Endothelial cell of umbilical vein (primary cell): Measurements from ENCODE around the gene TBC1D23. TPM values are rescaled to one million over a fixed set of nuclear protein-coding genes. Genes with fewer than 3 reads are reported as not detected.

Source experiments
- BruUV-seq: library from RNA; stranded (reverse); fragments of 400-500 nt; replicated peaks from 2 replicates; lab custom pipeline; 2021; lab: Mats Ljungman, UMichigan
- CTCF ChIA-PET: fragments of 300-600, 350-600 bp; sonication (Branson Sonifier 250); formaldehyde crosslinking; loops from one replicate; lab custom pipeline; 2021; ENCODE audit warnings: antibody characterized with exemption, inconsistent platforms; lab: Charles Lee
- POLR2A ChIA-PET: fragments of 300-600, 350-600 bp; sonication (Branson Sonifier 250); formaldehyde crosslinking; loops from one replicate; lab custom pipeline; 2021; ENCODE audit warnings: antibody characterized with exemption, inconsistent platforms; lab: Charles Lee
- DNase-seq: peaks from one replicate; pipeline ENCODE4 v3.0.0-alpha.2; 2011; ENCODE audit warnings: low read depth, low spot score
- FAIRE-seq: peaks from 2 replicates; lab custom pipeline; 2011; peaks lifted over from hg19 to GRCh38; lab: Jason Lieb, UNC
- H2AFZ ChIP-seq: 2 replicates; pipeline ENCODE4 v1.6.0; 2012; ENCODE audit warnings: low read depth, low read length, control low read depth, inconsistent platforms
- H3K27ac ChIP-seq: 2 replicates; pipeline ENCODE4 v1.5.1; 2011; ENCODE audit warnings: low read depth, mild to moderate bottlenecking, control low read depth, low read length, moderate library complexity; ENCODE audit not compliant: insufficient read depth
- H3K27me3 ChIP-seq, 2 experiments: 2 replicates each; pipeline versions ENCODE4 v1.6.0 to v1.6.1; 2011; ENCODE audit warnings: low read length in 2 of 2, mixed read lengths in 1 of 2; ENCODE audit not compliant: control insufficient read depth in 2 of 2, insufficient read depth in 2 of 2
- H3K36me3 ChIP-seq, 2 experiments: 2 replicates in 1 of 2; 3 replicates in 1 of 2; pipeline ENCODE4 v1.5.1; 2011; ENCODE audit warnings: low read length in 2 of 2, mild to moderate bottlenecking in 1 of 2, moderate library complexity in 1 of 2; ENCODE audit not compliant: control insufficient read depth in 2 of 2, insufficient read depth in 2 of 2; ENCODE audit errors: extremely low read depth in 1 of 2
- H3K4me1 ChIP-seq: 3 replicates; pipeline ENCODE4 v1.5.1; 2011; ENCODE audit warnings: mild to moderate bottlenecking, low read length; ENCODE audit not compliant: control insufficient read depth, insufficient read depth; ENCODE audit errors: extremely low read depth
- H3K4me2 ChIP-seq: 2 replicates; pipeline ENCODE4 v1.6.1; 2011; ENCODE audit warnings: low read length, control low read depth, mixed read lengths; ENCODE audit not compliant: insufficient read depth
- H3K4me3 ChIP-seq, 3 experiments: fragments of 200-600 bp in 1 of 3; sonication (generic), shearing (Covaris generic) in 1 of 3; replicated peaks in 1 of 3; 2 replicates each; pipeline ENCODE4 v1.5.1; 2011 to 2016; ENCODE audit warnings: control low read depth in 3 of 3, low read length in 3 of 3, mild to moderate bottlenecking in 2 of 3, inconsistent platforms in 1 of 3, low read depth in 1 of 3, moderate library complexity in 1 of 3; ENCODE audit not compliant: insufficient read depth in 1 of 3
- H3K79me2 ChIP-seq: 2 replicates; pipeline ENCODE4 v1.6.0; 2012; ENCODE audit warnings: low read length, inconsistent platforms; ENCODE audit not compliant: control insufficient read depth, insufficient read depth
- H3K9ac ChIP-seq: replicated peaks from 2 replicates; pipeline ENCODE3; 2011; ENCODE audit warnings: low read length, control low read depth; ENCODE audit not compliant: insufficient read depth; ENCODE audit errors: extremely low read depth
- H3K9me1 ChIP-seq: replicated peaks from 3 replicates; pipeline ENCODE4 v1.6.0; 2011; ENCODE audit warnings: mild to moderate bottlenecking, low read length; ENCODE audit not compliant: control insufficient read depth, insufficient read depth; ENCODE audit errors: extremely low read depth
- H3K9me3 ChIP-seq: replicated peaks from 2 replicates; pipeline ENCODE4 v1.5.1; 2012; ENCODE audit warnings: low read length, inconsistent platforms; ENCODE audit not compliant: control insufficient read depth, insufficient read depth
- H4K20me1 ChIP-seq: replicated peaks from 2 replicates; pipeline ENCODE3; 2011; ENCODE audit warnings: mild to moderate bottlenecking, low read length; ENCODE audit not compliant: control insufficient read depth, insufficient read depth; ENCODE audit errors: extremely low read depth
- EZH2 ChIP-seq: IDR thresholded peaks from 2 replicates; pipeline ENCODE4 v1.6.1; 2012; ENCODE audit warnings: borderline replicate concordance, low read depth, mild to moderate bottlenecking, moderate library complexity, low read length, inconsistent platforms; ENCODE audit not compliant: severe bottlenecking
- FOS ChIP-seq: IDR thresholded peaks from 2 replicates; pipeline ENCODE4 v1.6.1; 2011; ENCODE audit warnings: mild to moderate bottlenecking, low read length, moderate library complexity, borderline replicate concordance; ENCODE audit not compliant: insufficient read depth
- GATA2 ChIP-seq: IDR thresholded peaks from 2 replicates; pipeline ENCODE4 v1.7.0; 2011; ENCODE audit warnings: low read depth, mild to moderate bottlenecking, moderate library complexity, mixed read lengths, low read length; ENCODE audit not compliant: insufficient read length, insufficient read depth
- JUN ChIP-seq: IDR thresholded peaks from 2 replicates; pipeline ENCODE4 v1.6.1; 2011; ENCODE audit warnings: borderline replicate concordance, low read depth; ENCODE audit not compliant: insufficient read length, insufficient read depth
- MYC ChIP-seq: IDR thresholded peaks from one replicate; pipeline ENCODE4 v1.6.1; 2011; ENCODE audit warnings: mild to moderate bottlenecking, low read depth, low read length
- POLR2A ChIP-seq: IDR thresholded peaks from 2 replicates; pipeline ENCODE4 v1.6.1; 2012; ENCODE audit warnings: low read depth, mild to moderate bottlenecking, control low read depth, low read length
- POLR2AphosphoS5 ChIP-seq: IDR thresholded peaks from 2 replicates; pipeline ENCODE4 v1.6.1; 2012; ENCODE audit warnings: low read depth, mild to moderate bottlenecking, control low read depth, low read length, moderate library complexity; ENCODE audit not compliant: insufficient read depth
- dilution Hi-C: fragments of 300-500 bp; cut with MboI; formaldehyde crosslinking; loops from one replicate; pipeline ENCODE4 v1.15.0; 2019; ENCODE audit warnings: low sequenced_read_pairs; ENCODE audit not compliant: extremely low pct_ligation_motif_present
- intact Hi-C: fragments of 100-400 bp; cut with micrococcal nuclease; formaldehyde crosslinking; loops from one replicate; pipeline ENCODE4 v1.10.0; 2022
- polyA plus RNA-seq, 4 experiments: library from polyadenylated mRNA; depleted of rRNA in 3 of 4; stranded (reverse) in 3 of 4; unstranded in 1 of 4; fragments of >200 nt; gene quantifications; 2 replicates each; pipeline versions ENCODE4 v1.2.1 to v1.2.3, GENCODE V29; 2011 to 2012; ENCODE audit warnings: missing spikeins in 1 of 4
- total RNA-seq: library from RNA; stranded (reverse); gene quantifications from 2 replicates; pipeline ENCODE4 v1.2.3, GENCODE V29; 2021
- TF ChIP-seq, protein P1 (sequence below): IDR thresholded peaks from 2 replicates; pipeline ENCODE4 v1.6.1; 2011; ENCODE audit not compliant: insufficient read depth, insufficient read length
- TF ChIP-seq, protein P2 (sequence below), 2 donors: IDR thresholded peaks; 1 replicate in 1 of 2; 2 replicates in 1 of 2; pipeline ENCODE4 v1.5.1; 2011; ENCODE audit warnings: low read length in 2 of 2, mild to moderate bottlenecking in 2 of 2, moderate library complexity in 2 of 2, control low read depth in 1 of 2, inconsistent platforms in 1 of 2, low read depth in 1 of 2; ENCODE audit not compliant: insufficient read depth in 1 of 2; ENCODE audit errors: extremely low read depth in 1 of 2

The TBC1D23 gene
- total and polyA plus RNA-seq, 2 donors (not counting 3 experiments of a cell fraction or from before 2014, with no cell fraction given) = 10.3 to 34.8 TPM

DNA sequence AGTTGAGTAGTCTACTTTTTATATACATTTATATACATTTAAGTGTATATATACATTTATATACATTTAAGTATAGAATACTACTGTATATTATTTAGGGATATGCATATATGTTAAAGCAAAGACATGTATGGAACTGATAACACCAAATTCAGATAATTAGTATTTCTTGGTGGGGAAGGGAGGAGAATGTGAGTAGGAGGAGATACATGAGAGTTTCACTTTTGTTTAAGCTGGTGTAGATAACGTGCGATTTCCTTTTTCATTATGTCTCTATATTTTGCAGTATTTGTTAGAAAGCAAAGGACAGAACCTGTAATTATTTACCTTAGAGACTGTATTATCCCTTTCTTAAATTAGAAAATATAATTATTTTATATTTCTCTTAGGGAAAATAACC is 57.1 kb downstream of the TBC1D23 start:
- H3K4me1 ChIP-seq = no peaks in the 10 kb centered on the region
- no peak overlapping the region for H2AFZ ChIP-seq
- no peaks in the 10 kb centered on the region for H3K9me3 ChIP-seq
- POLR2A ChIA-PET = no interaction called here
- FAIRE-seq (no peak), DNase-seq (no peak)
- H4K20me1 ChIP-seq = no peaks in the 10 kb centered on the region
- no peaks in the 10 kb centered on the region for H3K9me1 ChIP-seq
- H3K4me2 ChIP-seq = no peak overlapping the region
- no peak overlapping the region for H3K9ac ChIP-seq
- H3K36me3 ChIP-seq = peaks cover 0 to 5% of the 10 kb centered on the region in 2 experiments
- BruUV-seq = no TSS peak
- CTCF ChIA-PET = interaction anchor here (1.1 to 3.2 kb wide), 5 partner anchors 50 to 484 kb away, joined by 4 to 50 read pairs (median 10); no protein-coding TSS in a partner anchor
- TF ChIP-seq GATA2 (no peak), POLR2AphosphoS5 (no peak), JUN (no peak), MYC (no peak), EZH2 (no peak), POLR2A (no peak), FOS (no peak)
- TF ChIP-seq, protein P1, sequence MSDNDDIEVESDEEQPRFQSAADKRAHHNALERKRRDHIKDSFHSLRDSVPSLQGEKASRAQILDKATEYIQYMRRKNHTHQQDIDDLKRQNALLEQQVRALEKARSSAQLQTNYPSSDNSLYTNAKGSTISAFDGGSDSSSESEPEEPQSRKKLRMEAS = no peak
- TF ChIP-seq, protein P2, sequence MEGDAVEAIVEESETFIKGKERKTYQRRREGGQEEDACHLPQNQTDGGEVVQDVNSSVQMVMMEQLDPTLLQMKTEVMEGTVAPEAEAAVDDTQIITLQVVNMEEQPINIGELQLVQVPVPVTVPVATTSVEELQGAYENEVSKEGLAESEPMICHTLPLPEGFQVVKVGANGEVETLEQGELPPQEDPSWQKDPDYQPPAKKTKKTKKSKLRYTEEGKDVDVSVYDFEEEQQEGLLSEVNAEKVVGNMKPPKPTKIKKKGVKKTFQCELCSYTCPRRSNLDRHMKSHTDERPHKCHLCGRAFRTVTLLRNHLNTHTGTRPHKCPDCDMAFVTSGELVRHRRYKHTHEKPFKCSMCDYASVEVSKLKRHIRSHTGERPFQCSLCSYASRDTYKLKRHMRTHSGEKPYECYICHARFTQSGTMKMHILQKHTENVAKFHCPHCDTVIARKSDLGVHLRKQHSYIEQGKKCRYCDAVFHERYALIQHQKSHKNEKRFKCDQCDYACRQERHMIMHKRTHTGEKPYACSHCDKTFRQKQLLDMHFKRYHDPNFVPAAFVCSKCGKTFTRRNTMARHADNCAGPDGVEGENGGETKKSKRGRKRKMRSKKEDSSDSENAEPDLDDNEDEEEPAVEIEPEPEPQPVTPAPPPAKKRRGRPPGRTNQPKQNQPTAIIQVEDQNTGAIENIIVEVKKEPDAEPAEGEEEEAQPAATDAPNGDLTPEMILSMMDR (IDR thresholded peaks at IDR 0.05; ENCODE audit: extremely low read depth in 1 of 2, insufficient read depth in 1 of 2, low read depth in 1 of 2, low read length in 2 of 2) = no peak
- H3K27me3 ChIP-seq = no peaks in the 10 kb centered on the region
- intact Hi-C loops = loop anchor here (5.0 kb wide), 1 partner anchor 486 kb away; no protein-coding TSS in a partner anchor
- H3K4me3 ChIP-seq = no peak overlapping the region
- no peaks in the 10 kb centered on the region for H3K79me2 ChIP-seq
- H3K27ac ChIP-seq = no peak overlapping the region
- dilution Hi-C loops = no loop called here
